ENCODE results near the gene ADCY2.

Gene ADCY2

GRCh38 chr5:7395947-7396712, at the start of gene ADCY2:
Gene ADCY2 (plus strand): TSS chr5:7396138. CDS start chr5:7396297, 159 bp downstream.
- DNase-seq, result no peak

DNA sequence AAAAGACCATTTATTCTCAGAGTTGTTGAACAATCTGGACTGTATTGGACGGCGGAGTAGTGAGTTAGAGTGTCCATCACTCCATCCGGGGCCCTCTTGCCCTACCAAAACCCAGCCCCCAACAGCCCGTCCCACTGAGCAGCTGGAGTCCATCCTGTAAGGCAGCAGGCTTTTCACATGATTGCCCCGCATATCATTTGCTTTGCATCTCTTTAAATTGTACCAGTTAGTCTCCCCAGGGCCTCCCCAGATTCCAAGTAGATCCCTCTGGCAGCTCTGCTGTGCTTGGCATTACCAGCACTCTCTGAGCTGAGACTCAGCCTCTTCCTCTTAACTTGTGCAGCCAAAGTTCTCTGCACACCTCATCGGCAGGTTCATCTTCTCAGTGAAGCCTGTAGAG, 48.6 kb upstream of the ADCY2 start:
- DNase-seq, result no peak

- no peak for DNase-seq
Measured at GRCh38 chr5:7348168-7348854, 47.6 kb upstream of the ADCY2 start.

GRCh38 chr5:7361593-7361992, 34.3 kb upstream of the ADCY2 start:
- DNase-seq, result no peak

GRCh38 chr5:7363067-7363677, 32.8 kb upstream of the ADCY2 start:
- no peak for DNase-seq

GRCh38 chr5:7364226-7364875, 31.6 kb upstream of the ADCY2 start:
- no peak for DNase-seq

DNA sequence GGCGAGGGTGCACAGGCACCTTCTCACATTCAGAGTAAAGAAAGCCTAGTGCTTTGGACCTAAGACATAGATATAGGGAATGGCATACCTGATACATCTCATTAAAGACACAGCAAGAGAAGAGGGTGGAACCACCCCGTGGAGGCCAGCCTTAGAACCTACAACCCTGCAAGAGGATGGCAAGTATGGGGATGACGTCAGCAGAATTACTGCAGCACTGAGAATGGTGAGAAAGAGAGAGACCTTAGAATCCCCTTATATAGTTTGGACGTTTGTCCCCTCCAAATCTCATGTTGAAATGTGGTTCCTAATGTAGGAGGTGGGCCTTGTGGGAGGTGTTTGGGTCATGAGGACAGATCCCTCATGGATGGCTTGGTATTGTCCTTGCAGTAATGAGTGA, 28.2 kb upstream of the ADCY2 start:
- no peak for DNase-seq

- DNase-seq, result no peak
Measured at GRCh38 chr5:7372399-7372798, 23.5 kb upstream of the ADCY2 start.

DNA sequence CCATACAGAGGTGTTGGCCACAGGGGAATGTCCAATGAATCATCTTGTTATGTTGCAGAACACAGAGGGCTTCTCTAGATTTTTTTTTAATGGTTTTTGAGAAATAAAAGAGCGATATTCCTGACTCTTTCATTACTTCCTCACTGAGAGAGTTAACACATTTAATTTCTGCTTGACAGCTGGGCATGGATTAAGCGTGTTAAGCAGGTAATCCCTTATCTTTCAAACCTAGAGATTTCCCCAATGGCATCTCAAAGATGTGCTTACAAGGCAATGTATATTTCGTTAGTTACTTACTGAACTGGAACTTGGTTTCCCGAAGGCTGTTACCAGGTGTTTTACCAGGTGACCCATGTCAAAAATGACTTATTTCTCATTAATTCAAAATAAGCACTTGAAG, 21.8 kb upstream of the ADCY2 start:
- no peak for DNase-seq

DNA sequence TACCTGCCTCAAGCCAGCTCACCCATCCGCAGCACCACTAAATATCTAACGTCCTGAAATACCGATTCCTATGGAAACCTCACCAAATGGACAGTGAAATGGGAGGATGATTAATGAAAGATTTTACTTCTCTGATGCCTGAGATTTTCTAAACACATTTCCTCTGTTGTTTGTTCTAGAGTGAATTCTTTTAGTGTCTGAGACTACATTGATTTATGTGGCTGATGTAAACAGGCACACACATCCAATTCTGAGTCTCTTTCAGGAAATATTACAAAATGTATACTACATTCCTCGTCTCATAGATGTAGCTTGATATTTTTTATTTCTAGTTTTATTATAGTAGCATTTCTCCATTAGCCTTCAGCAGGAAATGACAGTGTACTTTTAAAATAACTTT, 20.5 kb upstream of the ADCY2 start:
- no peak for DNase-seq

DNA sequence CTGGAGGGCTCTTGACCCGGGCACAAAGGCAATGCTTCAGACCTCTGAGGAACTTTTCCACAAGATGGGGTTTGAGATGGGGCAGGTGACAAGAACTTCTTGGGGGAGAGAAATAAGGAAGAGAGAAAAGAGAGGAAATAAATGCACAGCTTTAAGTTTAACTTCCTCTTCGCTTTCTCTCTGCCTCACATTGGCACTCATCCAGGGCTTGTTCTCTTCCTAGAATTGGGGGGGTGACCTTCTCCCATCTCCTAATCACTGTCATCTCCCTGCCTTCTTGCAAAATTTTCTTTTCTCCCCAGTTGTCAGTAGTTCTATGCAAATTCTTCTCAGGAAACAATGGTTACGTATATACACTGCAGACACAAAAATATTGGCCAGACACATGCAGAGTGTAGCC, 19.1 kb upstream of the ADCY2 start:
- no peak for DNase-seq

DNA sequence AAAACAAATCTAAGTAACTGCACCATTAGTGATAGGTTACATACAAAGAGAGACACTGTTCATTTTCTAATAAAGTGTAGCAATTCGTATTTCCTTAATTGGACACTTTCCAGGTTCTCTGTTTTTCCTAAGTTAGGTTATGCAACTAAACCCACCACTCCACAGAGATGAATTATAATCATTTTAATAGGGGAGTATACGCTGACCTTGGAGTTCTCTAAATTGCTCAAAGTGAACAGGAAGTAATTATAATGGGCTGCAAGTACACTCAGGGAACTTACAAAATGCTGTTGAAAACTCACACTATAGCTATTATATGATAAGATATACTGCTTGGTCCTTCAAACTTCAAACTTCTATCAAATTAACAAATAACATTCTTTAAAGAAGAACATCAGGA, 18.2 kb upstream of the ADCY2 start:
- no peak for DNase-seq

GRCh38 chr5:7382588-7382987, 13.3 kb upstream of the ADCY2 start:
- DNase-seq, result no peak

- DNase-seq, result no peak
Measured at GRCh38 chr5:7385681-7386080, 10.3 kb upstream of the ADCY2 start.

- no peak for DNase-seq
Measured at GRCh38 chr5:7388553-7388952, 7.4 kb upstream of the ADCY2 start.

DNA sequence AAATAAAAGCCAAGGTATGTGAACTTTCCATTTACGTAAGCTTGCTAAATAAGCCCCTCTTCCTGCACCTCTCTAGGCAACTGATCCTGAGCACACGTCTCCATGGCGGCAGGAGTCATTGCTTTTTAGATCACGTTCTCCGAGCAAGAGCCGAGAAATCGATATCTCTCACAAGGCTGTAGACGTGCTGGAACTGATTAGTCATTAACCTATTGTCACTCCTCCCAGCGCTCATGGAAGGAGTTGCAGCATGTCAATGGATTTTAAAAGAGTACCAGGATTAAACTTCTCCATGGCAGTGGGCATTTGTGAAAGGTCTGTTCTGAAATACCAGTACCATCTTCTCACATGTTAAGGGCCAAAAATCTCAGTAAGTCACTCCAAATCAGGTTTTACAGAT, 4.7 kb upstream of the ADCY2 start:
- DNase-seq, result no peak

DNA sequence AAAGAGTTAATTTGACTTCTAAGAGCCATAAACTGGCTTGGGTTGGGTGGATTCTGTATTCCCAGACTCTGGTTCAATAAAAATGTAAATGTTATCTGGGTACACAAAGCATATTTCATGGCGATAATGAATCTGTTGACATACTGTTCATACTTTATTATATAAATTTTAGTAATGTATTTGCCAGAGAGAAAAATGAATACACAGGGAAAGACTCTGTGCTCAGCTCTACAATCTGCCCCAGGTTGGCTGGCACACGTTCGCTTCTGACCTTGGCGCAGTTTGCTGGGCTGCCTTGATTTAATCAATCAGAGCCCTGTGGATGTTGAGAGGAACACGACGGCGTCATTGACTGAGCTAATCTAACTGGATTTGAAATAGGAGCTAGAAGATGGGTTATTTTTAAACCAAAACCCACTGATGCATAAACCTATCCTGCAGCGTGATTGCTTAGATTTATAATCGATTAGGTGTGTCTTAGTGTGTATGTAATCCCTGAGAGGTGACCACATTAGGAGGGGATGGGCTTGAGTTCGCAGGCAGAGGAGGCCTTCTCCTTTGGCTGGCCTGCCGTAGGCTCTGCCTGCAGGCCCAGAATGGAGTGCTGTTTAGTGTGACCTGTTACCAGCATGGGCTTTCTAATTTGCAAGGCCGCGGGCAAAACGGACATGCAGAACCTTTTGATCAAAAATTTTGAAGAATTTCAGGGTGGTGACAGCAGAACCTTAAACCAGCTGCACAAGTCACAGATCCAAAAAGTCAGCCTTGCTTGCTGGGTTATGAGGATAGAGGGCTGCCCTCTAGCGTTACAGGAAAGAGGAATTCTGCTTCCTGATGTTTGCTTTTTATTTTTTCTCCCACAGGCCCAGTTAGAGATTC, 3.9 kb upstream of the ADCY2 start:
- no peak for DNase-seq

DNA sequence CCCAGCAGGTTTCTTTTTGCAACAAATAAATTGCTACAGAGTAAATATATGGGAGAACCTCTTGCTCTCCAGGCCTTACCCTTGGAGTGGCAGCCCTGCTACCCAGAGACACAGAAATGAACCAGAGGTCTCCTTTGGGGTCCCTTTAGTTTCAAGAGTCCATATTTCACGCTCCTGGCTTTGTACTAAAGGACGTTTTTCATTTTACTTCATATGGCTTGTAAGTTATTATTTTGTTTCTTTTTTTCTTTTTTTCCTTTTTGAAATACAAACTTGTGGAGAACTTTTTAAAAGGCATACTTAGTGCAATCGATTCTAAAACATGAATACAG, 3.3 kb upstream of the ADCY2 start:
- DNase-seq, result no peak

- DNase-seq, result no peak
Measured at GRCh38 chr5:7393921-7394799, 1.8 kb upstream of the ADCY2 start.

- no peak for DNase-seq
Measured at GRCh38 chr5:7394889-7395431, 978 bp upstream of the ADCY2 start.

DNA sequence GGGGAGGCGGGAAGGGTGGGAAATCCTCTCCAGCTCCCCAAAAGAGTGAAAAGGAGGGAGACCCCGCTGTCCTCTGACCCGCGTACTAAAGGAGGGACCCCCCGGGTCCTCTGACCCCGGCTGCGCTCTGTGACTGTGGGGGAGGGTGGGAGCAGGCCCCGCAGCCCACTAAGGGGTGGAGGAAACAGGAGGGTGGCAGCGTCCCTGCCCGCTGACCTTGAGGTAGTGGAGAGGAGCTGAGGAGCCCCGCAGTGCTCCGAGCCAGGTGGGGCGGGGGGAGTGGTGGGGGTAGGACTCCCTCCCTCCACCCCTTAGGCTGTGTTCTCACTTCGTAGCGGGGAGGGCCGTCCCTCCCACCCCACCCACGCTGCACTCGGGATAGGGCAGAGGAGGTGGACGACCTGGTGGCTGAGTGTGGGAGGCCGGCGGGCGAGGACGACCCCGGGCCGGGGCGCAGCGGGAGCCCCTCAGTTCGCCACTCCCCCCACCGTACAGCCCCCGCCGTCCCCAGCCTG, 449 bp upstream of the ADCY2 start:
- DNase-seq, result no peak
